IMR-90 (cell line): ENCODE measurements around the gene CLSTN1. TPM values are rescaled to one million over a fixed set of nuclear protein-coding genes. Genes with fewer than 3 reads are reported as not detected.

Experiments used
- ATAC-seq: fragments of 200-7000 bp; cut with Tn5 transposase; 2 replicates; pipeline ENCODE4 v1.9.1; 2020; ENCODE audit warnings: low read depth, mild to moderate bottlenecking, moderate library complexity
- BruUV-seq: library from RNA; stranded (reverse); fragments of 400-500 nt; replicated peaks from 2 replicates; lab custom pipeline; 2021; lab: Mats Ljungman, UMichigan
- CTCF ChIA-PET: fragments of 300-600 bp; formaldehyde crosslinking; extraction: SDS; loops from one replicate; lab custom pipeline; 2021; ENCODE audit warnings: antibody characterized with exemption; lab: Yijun Ruan, JAX
- POLR2A ChIA-PET: fragments of 300-600 bp; sonication (Branson Sonifier 250); formaldehyde crosslinking; loops from one replicate; lab custom pipeline; 2022; ENCODE audit warnings: antibody characterized with exemption; ENCODE audit not compliant: unreplicated experiment; lab: Charles Lee
- DNase-seq: peaks from one replicate; pipeline ENCODE4 v3.0.0; 2013
- H2AFZ ChIP-seq: replicated peaks from 2 replicates; pipeline ENCODE3; 2013; ENCODE audit warnings: low read length, mild to moderate bottlenecking; ENCODE audit not compliant: poor library complexity
- H2AK5ac ChIP-seq: 2 replicates; pipeline ENCODE4 v1.6.1; 2013; ENCODE audit warnings: low read depth, low read length, inconsistent platforms
- H2AK9ac ChIP-seq: replicated peaks from 2 replicates; pipeline ENCODE3; 2013; ENCODE audit warnings: mild to moderate bottlenecking, low read depth, low read length, moderate library complexity; ENCODE audit not compliant: poor library complexity
- H2BK120ac ChIP-seq: 2 replicates; pipeline ENCODE4 v1.6.1; 2013; ENCODE audit warnings: low read depth, low read length, inconsistent platforms
- H2BK15ac ChIP-seq: 3 replicates; pipeline ENCODE4 v1.6.1; 2013; ENCODE audit warnings: low read depth, low read length, inconsistent platforms
- H2BK20ac ChIP-seq: 2 replicates; pipeline ENCODE4 v1.6.1; 2013; ENCODE audit warnings: low read depth, mild to moderate bottlenecking, inconsistent platforms, low read length, moderate library complexity
- H2BK5ac ChIP-seq: 2 replicates; pipeline ENCODE4 v1.6.1; 2013; ENCODE audit warnings: mild to moderate bottlenecking, low read depth, low read length, inconsistent platforms; ENCODE audit not compliant: poor library complexity, severe bottlenecking
- H3K14ac ChIP-seq: replicated peaks from 2 replicates; pipeline ENCODE4 v1.6.1; 2013; ENCODE audit warnings: low read depth, low read length, inconsistent platforms
- H3K18ac ChIP-seq: 2 replicates; pipeline ENCODE4 v1.6.1; 2013; ENCODE audit warnings: low read depth, low read length, control low read depth
- H3K23ac ChIP-seq: 2 replicates; pipeline ENCODE4 v1.6.1; 2013; ENCODE audit warnings: low read depth, low read length, inconsistent platforms
- H3K27ac ChIP-seq: 2 replicates; pipeline ENCODE4 v1.5.1; 2013; ENCODE audit warnings: mild to moderate bottlenecking, control low read depth, low read length; ENCODE audit not compliant: insufficient read depth
- H3K27me3 ChIP-seq: 2 replicates; pipeline ENCODE4 v1.6.1; 2013; ENCODE audit warnings: low read length; ENCODE audit not compliant: control insufficient read depth, insufficient read depth
- H3K36me3 ChIP-seq: 2 replicates; pipeline ENCODE4 v1.6.1; 2013; ENCODE audit warnings: low read length, mixed read lengths; ENCODE audit not compliant: control insufficient read depth, insufficient read depth
- H3K4ac ChIP-seq: 2 replicates; pipeline ENCODE4 v1.6.1; 2013; ENCODE audit warnings: low read depth, low read length, inconsistent platforms
- H3K4me1 ChIP-seq: 2 replicates; pipeline ENCODE4 v1.6.1; 2013; ENCODE audit warnings: low read length, mixed read lengths; ENCODE audit not compliant: control insufficient read depth, insufficient read depth
- H3K4me2 ChIP-seq: 2 replicates; pipeline ENCODE4 v1.6.1; 2013; ENCODE audit warnings: low read depth, mild to moderate bottlenecking, control low read depth, low read length, moderate library complexity
- H3K4me3 ChIP-seq: 2 replicates; pipeline ENCODE4 v1.5.1; 2013; ENCODE audit warnings: low read depth, mild to moderate bottlenecking, control low read depth, low read length, moderate library complexity; ENCODE audit not compliant: insufficient read depth
- H3K56ac ChIP-seq: 2 replicates; pipeline ENCODE4 v1.6.1; 2013; ENCODE audit warnings: low read length, inconsistent platforms; ENCODE audit not compliant: insufficient read depth; ENCODE audit errors: extremely low read depth
- H3K79me1 ChIP-seq, 2 experiments: 2 replicates each; pipeline ENCODE4 v1.6.1; 2013; ENCODE audit warnings: low read length in 2 of 2, inconsistent platforms in 1 of 2, low read depth in 1 of 2
- H3K9ac ChIP-seq: 2 replicates; pipeline ENCODE4 v1.6.1; 2013; ENCODE audit warnings: low read depth, low read length, control low read depth
- H3K9me1 ChIP-seq: 2 replicates; pipeline ENCODE4 v1.6.1; 2013; ENCODE audit warnings: low read length, inconsistent platforms; ENCODE audit not compliant: insufficient read depth
- H3K9me3 ChIP-seq: 2 replicates; pipeline ENCODE4 v1.6.1; 2013; ENCODE audit warnings: low read length; ENCODE audit not compliant: control insufficient read depth, insufficient read depth
- H4K20me1 ChIP-seq: 2 replicates; pipeline ENCODE4 v1.6.1; 2013; ENCODE audit warnings: low read length, inconsistent platforms; ENCODE audit not compliant: insufficient read depth
- H4K5ac ChIP-seq: 2 replicates; pipeline ENCODE4 v1.6.1; 2013; ENCODE audit warnings: mild to moderate bottlenecking, low read depth, low read length, control low read depth
- H4K8ac ChIP-seq, 2 experiments: 2 replicates each; pipeline ENCODE4 v1.6.1; 2013; ENCODE audit warnings: low read depth in 2 of 2, low read length in 2 of 2, control low read depth in 1 of 2, inconsistent platforms in 1 of 2
- H4K91ac ChIP-seq: 2 replicates; pipeline ENCODE4 v1.6.1; 2013; ENCODE audit warnings: low read depth, low read length, inconsistent platforms; ENCODE audit not compliant: insufficient read depth
- CEBPB ChIP-seq: IDR thresholded peaks from 2 replicates; pipeline ENCODE4 v1.6.1; 2012; ENCODE audit warnings: low read depth, low read length, improper control_type of control experiment
- MAFK ChIP-seq: IDR thresholded peaks from 2 replicates; pipeline ENCODE4 v1.6.1; 2012; ENCODE audit warnings: low read depth, low read length, improper control_type of control experiment
- MXI1 ChIP-seq: IDR thresholded peaks from 2 replicates; pipeline ENCODE4 v1.6.1; 2012; ENCODE audit warnings: low read depth, mild to moderate bottlenecking, low read length, moderate library complexity, borderline replicate concordance
- RFX5 ChIP-seq: IDR thresholded peaks from 2 replicates; pipeline ENCODE4 v1.8.0; 2012; ENCODE audit warnings: low read depth, mild to moderate bottlenecking, low read length, moderate library complexity
- SMC3 ChIP-seq: fragments of 150-350 bp; IDR thresholded peaks from 2 replicates; pipeline ENCODE4 v1.6.1; 2016; ENCODE audit warnings: low read depth, mild to moderate bottlenecking, antibody characterized with exemption, low read length, moderate library complexity
- WGBS, 2 experiments: methylation state at CpG; one replicate each; pipeline versions ENCODE4 v1.1.5 to v1.1.7; 2013; ENCODE audit warnings: missing lambda C conversion rate in 2 of 2; ENCODE audit not compliant: insufficient read length in 1 of 2; ENCODE audit errors: extremely low coverage in 2 of 2; 5-methylcytosine and 5-hydroxymethylcytosine counted together
- dilution Hi-C: fragments of 300-500 bp; cut with HindIII; formaldehyde crosslinking; loops from one replicate; pipeline ENCODE4 v1.14.3; 2018; ENCODE audit warnings: low sequenced_read_pairs; ENCODE audit not compliant: unreplicated experiment
- in situ Hi-C: fragments of 300-500 bp; cut with MboI; formaldehyde crosslinking; loops from 3 replicates; pipeline ENCODE4 v1.14.3; 2019; ENCODE audit warnings: low sequenced_read_pairs, inconsistent platforms, mixed read lengths
- intact Hi-C: fragments of 100-400 bp; cut with micrococcal nuclease; formaldehyde crosslinking; loops from 2 replicates; pipeline ENCODE4 v1.10.0; 2022
- polyA plus RNA-seq, 3 experiments: library from polyadenylated mRNA; depleted of rRNA; stranded (reverse); fragments of >200 nt; gene quantifications; 2 replicates each; pipeline ENCODE4 v1.2.3, GENCODE V29; 2012; ENCODE audit warnings: low replicate concordance in 1 of 3
- total RNA-seq: library from RNA; depleted of rRNA; stranded (reverse); fragments of >200 nt; gene quantifications from 2 replicates; pipeline ENCODE4 v1.2.3, GENCODE V29; 2012

Gene CLSTN1
- total and polyA plus RNA-seq, 2 of the 4 experiments (the other 2 are of a cell fraction), result 30.1 to 72.2 TPM

DNA sequence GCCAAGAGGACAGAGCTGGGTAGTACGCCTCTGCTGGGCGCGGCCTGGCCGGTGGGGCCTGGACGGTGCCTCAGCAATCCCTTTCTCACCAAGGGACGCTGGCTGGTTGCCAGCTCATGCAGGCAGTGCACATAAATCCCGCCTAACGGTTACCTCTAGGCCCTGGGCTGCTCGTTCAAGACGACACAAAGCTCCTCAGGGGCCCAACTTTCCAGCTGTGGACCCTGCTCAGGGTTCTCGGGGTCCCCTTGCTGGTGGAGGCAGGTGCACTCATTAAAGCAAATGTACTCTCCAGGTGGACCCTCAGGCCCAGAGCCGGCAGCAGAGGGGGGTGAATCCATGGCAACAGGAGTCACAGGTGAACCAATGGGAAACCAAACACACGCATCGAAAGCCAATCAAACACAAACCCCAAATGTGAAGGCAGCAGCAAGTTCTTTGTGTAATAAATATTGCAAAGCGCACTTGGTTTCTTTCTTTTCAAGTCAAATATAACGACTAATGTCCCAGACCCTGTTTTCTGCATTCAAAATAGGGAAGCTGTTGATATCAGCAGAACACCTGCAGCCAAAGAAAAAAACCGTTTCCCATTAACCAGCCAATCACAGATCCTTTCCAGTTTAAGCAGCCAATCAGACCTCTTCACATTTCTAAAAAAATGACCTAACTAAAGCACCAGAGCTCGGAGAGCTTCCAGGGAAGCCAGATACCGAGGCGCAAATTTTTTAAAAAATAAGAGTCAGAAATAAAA is 26.1 kb upstream of the CLSTN1 start:
- DNase-seq, result no peak
- Histone ChIP-seq H3K18ac (no peak overlapping the region), H4K5ac (no peak overlapping the region), H2BK15ac (no peak overlapping the region), H3K9ac (no peak overlapping the region), H3K4me2 (no peak overlapping the region), H3K56ac (no peak overlapping the region), H4K20me1 (no peaks in the 10 kb centered on the region), H3K27me3 (no peaks in the 10 kb centered on the region), H3K9me3 (no peaks in the 10 kb centered on the region), H2AK5ac (no peak overlapping the region), H3K23ac (no peak overlapping the region), H3K36me3 (peaks cover 4% of the 10 kb centered on the region), H4K91ac (no peak overlapping the region), H3K4me3 (no peak overlapping the region), H2AFZ (no peak overlapping the region), H3K79me1 (no peaks in the 10 kb centered on the region; a peak in 1 of 4 replicates), H2AK9ac (no peak overlapping the region), H3K27ac (no peak overlapping the region), H2BK120ac (no peak overlapping the region), H2BK20ac (no peak overlapping the region), H3K4me1 (no peaks in the 10 kb centered on the region; the same call in 1 of the 2 replicates), H3K4ac (no peak overlapping the region), H4K8ac (no peak overlapping the region), H3K14ac (no peak overlapping the region), H3K9me1 (no peaks in the 10 kb centered on the region), H2BK5ac (no peak overlapping the region)
- WGBS, 2 experiments, result 66% methylated on average over 7 of the region's 20 CpGs; no CpG with 5 or more reads in 1 of the 2 experiments
- dilution Hi-C loops, result no loop called here
- intact Hi-C loops, result no loop called here
- in situ Hi-C loops, result no loop called here
- POLR2A ChIA-PET, result no interaction called here
- no TSS peak for BruUV-seq
- TF ChIP-seq MXI1 (no peak), RFX5 (no peak), CEBPB (no peak), SMC3 (no peak), MAFK (no peak)
- CTCF ChIA-PET, result no interaction called here
- no peak for ATAC-seq
